Transverse colon (tissue), 4 donors: ENCODE results near the gene AQP11.
"Not testable (repeated sequence)": the region's sequence is repeated elsewhere in the genome, so short reads cannot be mapped to it uniquely, and the experiment has no call there.

Experiments used
- EP300 ChIP-seq: sonication (generic); formaldehyde crosslinking; IDR thresholded peaks from one replicate; pipeline ENCODE4 v1.6.1; 2017; ENCODE audit warnings: antibody characterized with exemption, low read depth
- POLR2A ChIP-seq: fragments of 450-650 bp; IDR thresholded peaks from one replicate; pipeline ENCODE4 v1.6.1; 2016; ENCODE audit warnings: antibody characterized with exemption, mild to moderate bottlenecking, moderate library complexity
- POLR2AphosphoS5 ChIP-seq, 3 donors: sonication (generic); formaldehyde crosslinking; IDR thresholded peaks; one replicate each; pipeline ENCODE4 v1.6.1; 2016; ENCODE audit warnings: antibody characterized with exemption in 3 of 3
- TF ChIP-seq, protein P1 (sequence below), 5 experiments: fragments of 200-600 bp in 3 of 5; fragments of 450-650 bp in 2 of 5; sonication (generic) in 3 of 5; IDR thresholded peaks; 1 replicate in 2 of 5; 2 replicates in 3 of 5; pipeline ENCODE4 v1.5.1; 2016 to 2017; ENCODE audit warnings: antibody characterized with exemption in 5 of 5, inconsistent platforms in 3 of 5, mild to moderate bottlenecking in 2 of 5, moderate library complexity in 1 of 5

DNA sequence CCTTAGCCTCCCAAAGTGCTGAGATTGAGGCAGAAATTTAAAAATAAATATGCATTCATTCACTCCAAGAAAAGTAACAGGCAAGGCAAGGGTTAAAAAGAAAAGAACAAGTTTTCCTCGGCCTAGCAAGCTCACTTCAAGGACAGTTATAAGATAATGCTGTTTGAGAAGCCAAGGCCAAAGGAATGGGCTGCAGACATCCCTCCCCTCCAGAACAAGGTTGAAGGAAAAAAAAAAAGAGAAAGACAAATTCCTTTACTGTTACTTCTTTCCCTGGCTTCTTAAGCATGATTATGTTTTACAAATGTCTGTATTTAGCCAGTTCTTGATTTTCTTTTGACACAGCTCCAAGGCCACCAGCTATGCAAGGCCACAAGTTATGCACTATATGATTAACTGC lies 18.9 kb upstream of the AQP11 start:
- not testable (repeated sequence) for TF ChIP-seq POLR2A; POLR2AphosphoS5 (IDR thresholded peaks at IDR 0.05); EP300
- TF ChIP-seq, protein P1, sequence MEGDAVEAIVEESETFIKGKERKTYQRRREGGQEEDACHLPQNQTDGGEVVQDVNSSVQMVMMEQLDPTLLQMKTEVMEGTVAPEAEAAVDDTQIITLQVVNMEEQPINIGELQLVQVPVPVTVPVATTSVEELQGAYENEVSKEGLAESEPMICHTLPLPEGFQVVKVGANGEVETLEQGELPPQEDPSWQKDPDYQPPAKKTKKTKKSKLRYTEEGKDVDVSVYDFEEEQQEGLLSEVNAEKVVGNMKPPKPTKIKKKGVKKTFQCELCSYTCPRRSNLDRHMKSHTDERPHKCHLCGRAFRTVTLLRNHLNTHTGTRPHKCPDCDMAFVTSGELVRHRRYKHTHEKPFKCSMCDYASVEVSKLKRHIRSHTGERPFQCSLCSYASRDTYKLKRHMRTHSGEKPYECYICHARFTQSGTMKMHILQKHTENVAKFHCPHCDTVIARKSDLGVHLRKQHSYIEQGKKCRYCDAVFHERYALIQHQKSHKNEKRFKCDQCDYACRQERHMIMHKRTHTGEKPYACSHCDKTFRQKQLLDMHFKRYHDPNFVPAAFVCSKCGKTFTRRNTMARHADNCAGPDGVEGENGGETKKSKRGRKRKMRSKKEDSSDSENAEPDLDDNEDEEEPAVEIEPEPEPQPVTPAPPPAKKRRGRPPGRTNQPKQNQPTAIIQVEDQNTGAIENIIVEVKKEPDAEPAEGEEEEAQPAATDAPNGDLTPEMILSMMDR (IDR thresholded peaks at IDR 0.05), result not testable (repeated sequence)
